Measurements from ENCODE around the gene MYL10. TPM values are rescaled to one million over a fixed set of nuclear protein-coding genes. Genes with fewer than 3 reads are reported as not detected.

The MYL10 gene
- polyA plus RNA-seq, 1 of the 3 experiments (the other 2 are of a cell fraction) = not detected

- Histone ChIP-seq H3F3A (replicated peaks; ENCODE audit: insufficient read depth) (no peaks in the 10 kb centered on the region), H3K9ac (no peak overlapping the region), H3K36me3 (replicated peaks in 1 of 2; ENCODE audit: control insufficient read depth in 1 of 2, insufficient read depth in 2 of 2, low read length in 1 of 2) (no peaks in the 10 kb centered on the region), H3K4me1 (ENCODE audit: control insufficient read depth in 1 of 2, insufficient read depth in 2 of 2, low read depth in 1 of 2, low read length in 1 of 2) (no peaks in the 10 kb centered on the region; a peak in 1 of 4 replicates), H3K4me3 (ENCODE audit: low read depth in 2 of 2, low read length in 1 of 2) (no peak overlapping the region), H3K27me3 (ENCODE audit: insufficient read depth) (peaks cover 3% of the 10 kb centered on the region; the same call in 1 of the 2 replicates), H3K79me2 (ENCODE audit: insufficient read depth) (no peaks in the 10 kb centered on the region), H3K4me2 (no peak overlapping the region), H3K9me2 (no peaks in the 10 kb centered on the region), H4K20me1 (ENCODE audit: insufficient read depth) (no peaks in the 10 kb centered on the region), H3K27ac (ENCODE audit: low read depth in 2 of 2, low read length in 1 of 2) (no peak overlapping the region), H3K9me3 (no peaks in the 10 kb centered on the region), H2AFZ (ENCODE audit: low read depth) (no peak overlapping the region)
- TF ChIP-seq NRF1 (IDR thresholded peaks at IDR 0.05; ENCODE audit: low read depth, low read length) = no peak
- no peak for TF ChIP-seq EZH2phosphoT487 (IDR thresholded peaks at IDR 0.05; ENCODE audit: borderline replicate concordance, low read depth)
- no peak for TF ChIP-seq POLR2AphosphoS5 (IDR thresholded peaks at IDR 0.05; ENCODE audit: low read depth, low read length)
- no peak for TF ChIP-seq CTCF (IDR thresholded peaks at IDR 0.05)
- no peak for TF ChIP-seq MAX (IDR thresholded peaks at IDR 0.05; ENCODE audit: low read depth)
- TF ChIP-seq SMC3 (IDR thresholded peaks at IDR 0.05; ENCODE audit: low read depth, low read length) = no peak
- no peak for TF ChIP-seq NFIC (IDR thresholded peaks at IDR 0.05; ENCODE audit: borderline replicate concordance)
- no peak for TF ChIP-seq RAD21 (IDR thresholded peaks at IDR 0.05; ENCODE audit: low read length)
- WGBS (ENCODE audit: low lambda C conversion rate) = 58% methylated on average over 9 of the region's 9 CpGs
- POLR2A ChIA-PET = no interaction called here
- CTCF ChIA-PET = interaction anchor here (1.2 to 1.4 kb wide), 3 partner anchors 9 to 60 kb away, joined by 3 to 4 read pairs (median 3); no protein-coding TSS in a partner anchor
- DNase-seq = no peak
Observed at GRCh38 chr7:101662447-101662998, 33.4 kb upstream of the MYL10 start.

GRCh38 chr7:101659706-101660105 is 30.6 kb upstream of the MYL10 start:
- Histone ChIP-seq H3F3A (replicated peaks; ENCODE audit: insufficient read depth) (no peaks in the 10 kb centered on the region), H3K9ac (no peak overlapping the region), H3K4me2 (no peak overlapping the region), H3K9me3 (no peaks in the 10 kb centered on the region), H3K9me2 (no peaks in the 10 kb centered on the region), H3K4me3 (ENCODE audit: low read depth in 2 of 2, low read length in 1 of 2) (no peak overlapping the region), H3K79me2 (ENCODE audit: insufficient read depth) (no peaks in the 10 kb centered on the region), H3K36me3 (replicated peaks in 1 of 2; ENCODE audit: control insufficient read depth in 1 of 2, insufficient read depth in 2 of 2, low read length in 1 of 2) (no peaks in the 10 kb centered on the region), H3K27ac (ENCODE audit: low read depth in 2 of 2, low read length in 1 of 2) (no peak overlapping the region), H3K27me3 (ENCODE audit: insufficient read depth) (peaks cover 9% of the 10 kb centered on the region; the same call in 1 of the 2 replicates), H3K4me1 (ENCODE audit: control insufficient read depth in 1 of 2, insufficient read depth in 2 of 2, low read depth in 1 of 2, low read length in 1 of 2) (no peaks in the 10 kb centered on the region; a peak in 1 of 4 replicates), H2AFZ (ENCODE audit: low read depth) (no peak overlapping the region), H4K20me1 (ENCODE audit: insufficient read depth) (no peaks in the 10 kb centered on the region)
- TF ChIP-seq FOXM1 (IDR thresholded peaks at IDR 0.05; ENCODE audit: low read depth) (no peak), TEAD4 (IDR thresholded peaks at IDR 0.05; ENCODE audit: borderline replicate concordance, insufficient read depth) (no peak), GABPA (IDR thresholded peaks at IDR 0.05; ENCODE audit: low read depth) (no peak), SMC3 (IDR thresholded peaks at IDR 0.05; ENCODE audit: low read depth, low read length) (no peak), SIN3A (IDR thresholded peaks at IDR 0.05; ENCODE audit: borderline replicate concordance, low read depth, low read length) (no peak), JUND (IDR thresholded peaks at IDR 0.05) (no peak), CHD2 (IDR thresholded peaks at IDR 0.05; ENCODE audit: low read length, partially characterized antibody) (no peak), YY1 (IDR thresholded peaks at IDR 0.05; ENCODE audit: low read depth) (no peak), MAX (IDR thresholded peaks at IDR 0.05; ENCODE audit: low read depth) (no peak), ELF1 (IDR thresholded peaks at IDR 0.05) (no peak), CTCF (IDR thresholded peaks at IDR 0.05) (no peak), RAD21 (IDR thresholded peaks at IDR 0.05; ENCODE audit: low read length) (no peak), MEF2A (IDR thresholded peaks at IDR 0.05; ENCODE audit: borderline replicate concordance, low read depth) (no peak), PBX3 (IDR thresholded peaks at IDR 0.05) (no peak)
- POLR2A ChIA-PET = no interaction called here
- no peak for DNase-seq
- CTCF ChIA-PET = interaction anchor here (0.6 to 1.5 kb wide), 2 partner anchors 57 to 305 kb away, joined by 3 to 4 read pairs; no protein-coding TSS in a partner anchor
- 79% methylated on average over 2 of the region's 2 CpGs for WGBS (ENCODE audit: low lambda C conversion rate)
